HCT116 (cell line): ENCODE measurements around the gene MAP3K21. TPM values are rescaled to one million over a fixed set of nuclear protein-coding genes. Genes with fewer than 3 reads are reported as not detected.

Experiments used
- ATAC-seq: fragments of 200-7000 bp; cut with Tn5 transposase; 2 replicates; pipeline ENCODE4 v1.9.1; 2020; ENCODE audit warnings: mild to moderate bottlenecking, moderate library complexity
- BruUV-seq: library from RNA; stranded (reverse); fragments of 400-500 nt; replicated peaks from 2 replicates; lab custom pipeline; 2021; lab: Mats Ljungman, UMichigan
- CTCF ChIA-PET: fragments of 300-600 bp; sonication (Branson Sonifier 250); formaldehyde crosslinking; loops from one replicate; lab custom pipeline; 2021; ENCODE audit warnings: antibody characterized with exemption; lab: Charles Lee
- POLR2A ChIA-PET: fragments of 300-600, 350-600 bp; sonication (Branson Sonifier 250); formaldehyde crosslinking; loops from one replicate; lab custom pipeline; 2021; ENCODE audit warnings: antibody characterized with exemption; lab: Charles Lee
- RAD21 ChIA-PET, 2 experiments: fragments of 300-600 bp; sonication (Branson Sonifier 250); formaldehyde crosslinking; loops; one replicate each; lab custom pipeline; 2023; ENCODE audit warnings: low total read pairs in 2 of 2; ENCODE audit not compliant: uncharacterized antibody in 2 of 2, unreplicated experiment in 2 of 2, low non-redundant PET in 1 of 2; lab: Charles Lee
- DNase-seq: peaks from one replicate; pipeline ENCODE4 v3.0.0-alpha.2; 2010; ENCODE audit warnings: low read depth, low spot score
- H2AFZ ChIP-seq: fragments of 200-600 bp; shearing (Covaris generic), sonication (generic); 2 replicates; pipeline ENCODE4 v1.6.1; 2017; ENCODE audit warnings: low read depth, mixed run types, mixed read lengths, antibody characterized with exemption, low read length; ENCODE audit not compliant: poor library complexity, severe bottlenecking
- H3K27ac ChIP-seq: 2 replicates; pipeline ENCODE4 v1.5.1; 2012; ENCODE audit warnings: low read depth, low read length
- H3K27me3 ChIP-seq: fragments of 200-600 bp; sonication (generic); 2 replicates; pipeline ENCODE4 v1.6.1; 2016; ENCODE audit warnings: mixed run types, low read length, mixed read lengths; ENCODE audit not compliant: insufficient read depth
- H3K36me3 ChIP-seq, 2 experiments: fragments of 200-500 bp in 1 of 2; fragments of 200-600 bp in 1 of 2; sonication (Bioruptor generic) in 1 of 2; sonication (generic) in 1 of 2; 2 replicates each; pipeline versions ENCODE4 v1.5.1 to v1.6.1; 2014 to 2016; ENCODE audit warnings: low read length in 2 of 2, inconsistent platforms in 1 of 2, mixed read lengths in 1 of 2, mixed run types in 1 of 2; ENCODE audit not compliant: insufficient read depth in 2 of 2, control insufficient read depth in 1 of 2
- H3K4me1 ChIP-seq, 2 experiments: fragments of 200-600 bp in 1 of 2; sonication (generic) in 1 of 2; 2 replicates each; pipeline versions ENCODE4 v1.5.1 to v1.6.1; 2012 to 2017; ENCODE audit warnings: low read length in 2 of 2, inconsistent platforms in 1 of 2, mild to moderate bottlenecking in 1 of 2, mixed read lengths in 1 of 2, mixed run types in 1 of 2, moderate library complexity in 1 of 2; ENCODE audit not compliant: insufficient read depth in 2 of 2, control insufficient read depth in 1 of 2
- H3K4me2 ChIP-seq: fragments of 200-600 bp; sonication (generic); 2 replicates; pipeline ENCODE4 v1.6.1; 2017; ENCODE audit warnings: mixed run types, low read length, mixed read lengths
- H3K4me3 ChIP-seq, 2 experiments: fragments of 200-600 bp in 1 of 2; sonication (generic) in 1 of 2; replicated peaks in 1 of 2; 2 replicates each; pipeline ENCODE4 v1.5.1; 2011 to 2016; ENCODE audit warnings: low read length in 2 of 2, control low read depth in 1 of 2, low read depth in 1 of 2, mild to moderate bottlenecking in 1 of 2, mixed read lengths in 1 of 2, mixed run types in 1 of 2
- H3K79me2 ChIP-seq: fragments of 200-600 bp; sonication (generic); 2 replicates; pipeline ENCODE4 v1.6.1; 2017; ENCODE audit warnings: mild to moderate bottlenecking, mixed run types, low read length, moderate library complexity, mixed read lengths; ENCODE audit not compliant: insufficient read depth
- H3K9ac ChIP-seq: fragments of 200-600 bp; sonication (generic); 2 replicates; pipeline ENCODE4 v1.6.1; 2016; ENCODE audit warnings: low read length, mixed read lengths
- H3K9me2 ChIP-seq: fragments of 200-600 bp; sonication (generic), shearing (Covaris generic); 2 replicates; pipeline ENCODE4 v1.6.1; 2017; ENCODE audit warnings: mixed run types, mild to moderate bottlenecking, moderate library complexity; ENCODE audit not compliant: insufficient read depth
- H3K9me3 ChIP-seq, 2 experiments: fragments of 200-500 bp in 1 of 2; fragments of 200-600 bp in 1 of 2; sonication (Bioruptor generic) in 1 of 2; sonication (generic) in 1 of 2; 2 replicates each; pipeline ENCODE4 v1.6.1; 2014 to 2017; ENCODE audit warnings: low read length in 2 of 2, mixed read lengths in 2 of 2, inconsistent platforms in 1 of 2, low read depth in 1 of 2, mild to moderate bottlenecking in 1 of 2, mixed run types in 1 of 2, moderate library complexity in 1 of 2; ENCODE audit not compliant: control insufficient read depth in 1 of 2, insufficient read depth in 1 of 2
- H4K20me1 ChIP-seq: fragments of 200-600 bp; sonication (generic), shearing (Covaris generic); 2 replicates; pipeline ENCODE4 v1.6.1; 2017; ENCODE audit warnings: mixed run types, mild to moderate bottlenecking, moderate library complexity; ENCODE audit not compliant: insufficient read depth
- CBX3 ChIP-seq: IDR thresholded peaks from 2 replicates; pipeline ENCODE4 v1.6.1; 2012; ENCODE audit warnings: low read depth
- CEBPB ChIP-seq: IDR thresholded peaks from 2 replicates; pipeline ENCODE4 v1.6.1; 2012; ENCODE audit warnings: low read depth
- EGR1 ChIP-seq: IDR thresholded peaks from 2 replicates; pipeline ENCODE4 v1.6.1; 2012; ENCODE audit warnings: low read depth
- ELF1 ChIP-seq: IDR thresholded peaks from 2 replicates; pipeline ENCODE4 v1.6.1; 2012; ENCODE audit warnings: low read depth, borderline replicate concordance
- EZH2phosphoT487 ChIP-seq: fragments of 200-600 bp; IDR thresholded peaks from 2 replicates; pipeline ENCODE4 v1.6.1; 2018; ENCODE audit warnings: antibody characterized with exemption, borderline replicate concordance
- POLR2A ChIP-seq: IDR thresholded peaks from 2 replicates; pipeline ENCODE4 v1.7.0; 2011; ENCODE audit warnings: borderline replicate concordance; ENCODE audit not compliant: insufficient read depth, insufficient read length; ENCODE audit errors: extremely low read depth
- REST ChIP-seq: IDR thresholded peaks from 2 replicates; pipeline ENCODE4 v1.6.1; 2012; ENCODE audit warnings: low read depth
- YY1 ChIP-seq: IDR thresholded peaks from 2 replicates; pipeline ENCODE4 v1.6.1; 2011; ENCODE audit warnings: low read length, low read depth, moderate library complexity, mild to moderate bottlenecking; ENCODE audit not compliant: insufficient replicate concordance; ENCODE audit errors: extremely low read depth
- ZNF274 ChIP-seq: fragments of 200-500 bp; sonication (Bioruptor generic); IDR thresholded peaks from 2 replicates; pipeline ENCODE4 v1.6.1; 2014; ENCODE audit warnings: mild to moderate bottlenecking, low read depth, low read length, inconsistent platforms
- intact Hi-C: fragments of 100-400 bp; cut with micrococcal nuclease; formaldehyde crosslinking; loops from 2 replicates; pipeline ENCODE4 v1.10.0; 2022
- total RNA-seq: library from RNA; stranded (reverse); gene quantifications from one replicate; pipeline ENCODE4 v1.2.1, GENCODE V29; 2021; ENCODE audit not compliant: unreplicated experiment
- TF ChIP-seq, protein P1 (sequence below): IDR thresholded peaks from 2 replicates; pipeline ENCODE4 v1.6.1; 2012

MAP3K21 gene
- total RNA-seq, 1 experiment from 2014 or later: 19.1 TPM

GRCh38 chr1:233347338-233347737, 19.8 kb downstream of the MAP3K21 start:
- ChIA-PET RAD21 (no interaction called here), POLR2A (no interaction called here), CTCF (no interaction called here)
- Histone ChIP-seq H3K79me2 (peaks cover 41% of the 10 kb centered on the region), H3K4me1 (no peaks in the 10 kb centered on the region), H3K9me3 (no peaks in the 10 kb centered on the region), H3K4me3 (no peak overlapping the region), H3K9ac (no peak overlapping the region), H4K20me1 (peaks cover 10% of the 10 kb centered on the region; the same call in 1 of the 2 replicates), H3K27me3 (no peaks in the 10 kb centered on the region), H3K36me3 (peaks cover 0 to 9% of the 10 kb centered on the region in 2 experiments; a peak in 1 of 4 replicates), H3K4me2 (no peak overlapping the region), H3K27ac (no peak overlapping the region), H3K9me2 (no peaks in the 10 kb centered on the region), H2AFZ (no peak overlapping the region)
- DNase-seq (no peak), ATAC-seq (no peak)
- intact Hi-C loops: no loop called here
- TF ChIP-seq, protein P1, sequence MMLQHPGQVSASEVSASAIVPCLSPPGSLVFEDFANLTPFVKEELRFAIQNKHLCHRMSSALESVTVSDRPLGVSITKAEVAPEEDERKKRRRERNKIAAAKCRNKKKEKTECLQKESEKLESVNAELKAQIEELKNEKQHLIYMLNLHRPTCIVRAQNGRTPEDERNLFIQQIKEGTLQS: no peak
- TF ChIP-seq YY1: no peak
- no peak for TF ChIP-seq EZH2phosphoT487
- no TSS peak for BruUV-seq

DNA sequence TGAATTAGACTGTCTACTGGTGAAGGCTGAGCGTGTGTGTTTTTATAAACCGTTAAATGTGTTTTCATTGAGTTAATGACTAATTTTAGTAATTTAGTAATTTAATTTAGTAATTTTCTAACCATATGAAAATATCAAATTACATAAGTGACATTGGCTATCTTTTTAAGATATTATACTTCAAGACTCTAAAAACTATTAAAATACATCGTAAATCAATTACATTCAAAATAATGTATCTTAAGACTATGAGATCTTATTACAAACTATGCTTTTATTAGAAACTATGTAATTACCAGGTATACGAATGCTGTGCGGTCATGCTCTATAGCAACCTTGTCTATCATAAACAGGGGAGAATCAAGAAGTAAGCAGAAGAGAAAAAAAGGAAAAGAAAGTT, 21.6 kb downstream of the MAP3K21 start:
- ATAC-seq: no peak
- Histone ChIP-seq H3K27ac (no peak overlapping the region), H3K4me2 (no peak overlapping the region), H3K4me3 (no peak overlapping the region), H3K9ac (no peak overlapping the region), H2AFZ (no peak overlapping the region), H3K9me3 (no peaks in the 10 kb centered on the region), H4K20me1 (peaks cover 10% of the 10 kb centered on the region; the same call in 1 of the 2 replicates), H3K27me3 (no peaks in the 10 kb centered on the region), H3K9me2 (no peaks in the 10 kb centered on the region), H3K4me1 (no peaks in the 10 kb centered on the region), H3K79me2 (peaks cover 34% of the 10 kb centered on the region; the same call in 1 of the 2 replicates), H3K36me3 (peaks cover 0 to 9% of the 10 kb centered on the region in 2 experiments; a peak in 1 of 4 replicates)
- intact Hi-C loops: no loop called here
- CTCF ChIA-PET: no interaction called here
- RAD21 ChIA-PET: no interaction called here
- no TSS peak for BruUV-seq
- no peak for DNase-seq
- POLR2A ChIA-PET: no interaction called here
- no peak for TF ChIP-seq REST
- TF ChIP-seq ZNF274: no peak
- no peak for TF ChIP-seq EGR1
- no peak for TF ChIP-seq CBX3
- TF ChIP-seq ELF1: no peak
- TF ChIP-seq POLR2A: no peak
- TF ChIP-seq, protein P1: no peak
- no peak for TF ChIP-seq CEBPB
